HepG2 (cell line): ENCODE measurements around the gene ATG5. TPM values are rescaled to one million over a fixed set of nuclear protein-coding genes. Genes with fewer than 3 reads are reported as not detected.

Experiments used
- ARHGAP35 ChIP-seq: sonication (generic); formaldehyde crosslinking; IDR thresholded peaks from 2 replicates; pipeline ENCODE4 v1.9.0; 2022; ENCODE audit warnings: mild to moderate bottlenecking, inconsistent platforms, moderate library complexity, missing genetic modification reagents, borderline replicate concordance
- ARNT2 ChIP-seq: sonication (generic); formaldehyde crosslinking; IDR thresholded peaks from 2 replicates; pipeline ENCODE4 v1.8.0; 2022; ENCODE audit warnings: mild to moderate bottlenecking, low read depth, missing genetic modification reagents, moderate library complexity
- ASH2L ChIP-seq: fragments of 300-600, 200-600 bp; sonication (generic); IDR thresholded peaks from 2 replicates; pipeline ENCODE4 v1.7.0; 2017; ENCODE audit warnings: low read depth, mild to moderate bottlenecking, moderate library complexity, mixed read lengths, low read length; ENCODE audit not compliant: insufficient read length
- ERF ChIP-seq: IDR thresholded peaks from 2 replicates; pipeline ENCODE4 v1.6.1; 2018; ENCODE audit warnings: missing biosample characterization, missing genetic modification reagents
- EZH2 ChIP-seq: conservative IDR thresholded peaks from 2 replicates; pipeline ENCODE4 v1.6.1; 2012; ENCODE audit warnings: mild to moderate bottlenecking, low read depth, low read length, moderate library complexity
- IRF2 ChIP-seq: IDR thresholded peaks from 2 replicates; pipeline ENCODE4 v1.6.1; 2018; ENCODE audit warnings: missing genetic modification reagents, missing compliant biosample characterization
- KAT8 ChIP-seq: IDR thresholded peaks from 2 replicates; pipeline ENCODE4 v1.6.1; 2016; ENCODE audit warnings: missing genetic modification reagents, missing compliant biosample characterization
- MEF2D ChIP-seq: sonication (generic); formaldehyde crosslinking; IDR thresholded peaks from 2 replicates; pipeline ENCODE4 v1.5.1; 2020; ENCODE audit warnings: mild to moderate bottlenecking, missing genetic modification reagents
- MTA1 ChIP-seq: sonication (generic); formaldehyde crosslinking; IDR thresholded peaks from 2 replicates; pipeline ENCODE4 v1.4.0; 2020; ENCODE audit warnings: missing genetic modification reagents, mild to moderate bottlenecking, borderline replicate concordance
- NKX3-1 ChIP-seq: sonication (generic); formaldehyde crosslinking; IDR thresholded peaks from 2 replicates; pipeline ENCODE4 v1.5.0; 2020; ENCODE audit warnings: missing genetic modification reagents
- NR2F2 ChIP-seq: IDR thresholded peaks from 2 replicates; pipeline ENCODE4 v1.6.1; 2012; ENCODE audit warnings: low read depth, inconsistent platforms, borderline replicate concordance
- RFX3 ChIP-seq: IDR thresholded peaks from 2 replicates; pipeline ENCODE4 v1.6.1; 2016; ENCODE audit warnings: missing biosample characterization, missing genetic modification reagents
- ZFP90 ChIP-seq: sonication (generic); formaldehyde crosslinking; IDR thresholded peaks from 2 replicates; pipeline ENCODE4 v1.8.0; 2022; ENCODE audit warnings: missing genetic modification reagents, mild to moderate bottlenecking, inconsistent platforms, borderline replicate concordance
- ZNF230 ChIP-seq: sonication (generic); formaldehyde crosslinking; IDR thresholded peaks from 2 replicates; pipeline ENCODE4 v1.4.0; 2020; ENCODE audit warnings: mild to moderate bottlenecking, missing genetic modification reagents
- ZNF432 ChIP-seq: sonication (generic); formaldehyde crosslinking; IDR thresholded peaks from 2 replicates; pipeline ENCODE4 v1.5.0; 2020; ENCODE audit warnings: missing genetic modification reagents, mild to moderate bottlenecking, borderline replicate concordance
- ZNF501 ChIP-seq: sonication (generic); formaldehyde crosslinking; IDR thresholded peaks from 2 replicates; pipeline ENCODE4 v1.5.1; 2020; ENCODE audit warnings: mild to moderate bottlenecking, moderate library complexity, missing genetic modification reagents
- polyA plus RNA-seq, 8 experiments: library from polyadenylated mRNA; depleted of rRNA in 3 of 8; stranded (reverse) in 7 of 8; unstranded in 1 of 8; fragments of >200 nt; fragmentation: Illumina TruSeq in 4 of 8; extraction: Trizol in 4 of 8; gene quantifications; 2 replicates each; pipeline versions ENCODE4 v1.2.1 to v1.2.3, GENCODE V29; 2011 to 2016; ENCODE audit warnings: low read depth in 4 of 8, missing spikeins in 1 of 8, mixed read lengths in 1 of 8; ENCODE audit not compliant: insufficient read depth in 1 of 8
- total RNA-seq, 5 experiments: library from RNA; depleted of rRNA; stranded (reverse); fragments of >200 nt; fragmentation: Illumina TruSeq; extraction: Trizol; gene quantifications; 2 replicates each; pipeline ENCODE4 v1.2.3, GENCODE V29; 2016; ENCODE audit warnings: low read depth in 1 of 5
- TF ChIP-seq, protein P1 (sequence below): sonication (generic); formaldehyde crosslinking; IDR thresholded peaks from 2 replicates; pipeline ENCODE4 v1.5.0; 2020; ENCODE audit warnings: missing genetic modification reagents
- TF ChIP-seq, protein P2 (sequence below): sonication (generic); formaldehyde crosslinking; IDR thresholded peaks from 2 replicates; pipeline ENCODE4 v1.4.0; 2020; ENCODE audit warnings: missing genetic modification reagents
- TF ChIP-seq, protein P3 (sequence below): sonication (generic); formaldehyde crosslinking; IDR thresholded peaks from 2 replicates; pipeline ENCODE4; 2020; ENCODE audit warnings: missing genetic modification reagents, mild to moderate bottlenecking, borderline replicate concordance
- TF ChIP-seq, protein P4 (sequence below): sonication (generic); formaldehyde crosslinking; IDR thresholded peaks from 2 replicates; pipeline ENCODE4 v1.8.0; 2022; ENCODE audit warnings: missing genetic modification reagents, mild to moderate bottlenecking, moderate library complexity, borderline replicate concordance

ATG5 gene
- total and polyA plus RNA-seq, 2 of the 13 experiments (the other 11 are each of a cell fraction or from before 2014, with no cell fraction given), result 21.3 to 48.0 TPM

DNA sequence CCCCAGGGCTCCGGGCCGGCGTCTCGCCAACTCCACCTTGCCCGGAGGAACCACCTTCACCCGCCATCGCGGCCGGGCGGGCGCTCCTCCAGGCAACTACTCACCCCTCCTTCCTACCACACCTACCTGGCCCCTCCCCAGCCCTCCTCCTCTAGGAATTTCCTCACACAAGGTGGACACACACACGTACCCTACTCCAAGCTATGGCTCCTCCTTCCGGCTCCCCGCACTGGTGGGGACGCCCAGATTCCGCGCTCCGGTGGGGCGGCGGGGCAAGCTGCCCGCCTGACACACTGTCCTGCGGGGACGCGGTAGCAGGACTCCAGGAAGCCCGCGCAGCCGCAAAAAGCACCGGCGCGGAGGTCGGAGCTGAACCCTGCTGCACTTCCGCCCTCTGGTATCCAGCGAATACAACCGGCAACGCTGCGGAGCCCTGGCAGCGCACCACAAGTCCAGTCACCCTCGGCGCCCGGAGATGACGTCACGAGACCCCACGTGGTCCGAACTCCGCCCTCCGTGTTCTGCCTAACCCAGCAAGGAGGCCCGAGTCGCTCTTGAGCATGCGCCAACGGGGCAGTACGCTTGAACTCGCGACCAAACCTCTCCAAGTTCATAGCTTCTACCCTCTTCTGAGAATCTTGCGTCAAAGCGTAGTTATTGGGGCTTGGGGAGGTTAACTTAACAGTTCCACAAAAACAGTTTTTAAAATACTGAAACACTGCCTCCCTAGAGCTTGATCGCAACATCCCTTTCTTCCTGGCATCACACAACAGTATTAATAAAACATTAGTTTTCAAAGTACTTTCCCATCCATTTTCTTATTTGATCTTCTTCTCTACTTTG lies at the start of gene ATG5 (continued):
- TF ChIP-seq RFX3 (no peak), ERF (CRISPR knock-in tag) (peak; percentile 92), NR2F2 (no peak), IRF2 (peak; percentile 61; the same call in 1 of the 2 replicates), ARNT2 (peak; percentile 73), ASH2L (peak; percentile 95), ARHGAP35 (CRISPR knock-in tag) (peak; percentile 74; the same call in 1 of the 2 replicates), ZNF432 (CRISPR knock-in tag) (no peak), ZFP90 (CRISPR knock-in tag) (peak; percentile 87), MEF2D (CRISPR knock-in tag) (no peak; the same call in 1 of the 2 replicates), EZH2 (no peak), NKX3-1 (CRISPR knock-in tag) (peak; percentile 48; the same call in 1 of the 2 replicates), MTA1 (CRISPR knock-in tag) (peak; percentile 96; the same call in 1 of the 2 replicates), KAT8 (peak; percentile 99), ZNF230 (peak; percentile 82; the same call in 1 of the 2 replicates), ZNF501 (CRISPR knock-in tag) (peak; percentile 99)
- TF ChIP-seq, protein P1, sequence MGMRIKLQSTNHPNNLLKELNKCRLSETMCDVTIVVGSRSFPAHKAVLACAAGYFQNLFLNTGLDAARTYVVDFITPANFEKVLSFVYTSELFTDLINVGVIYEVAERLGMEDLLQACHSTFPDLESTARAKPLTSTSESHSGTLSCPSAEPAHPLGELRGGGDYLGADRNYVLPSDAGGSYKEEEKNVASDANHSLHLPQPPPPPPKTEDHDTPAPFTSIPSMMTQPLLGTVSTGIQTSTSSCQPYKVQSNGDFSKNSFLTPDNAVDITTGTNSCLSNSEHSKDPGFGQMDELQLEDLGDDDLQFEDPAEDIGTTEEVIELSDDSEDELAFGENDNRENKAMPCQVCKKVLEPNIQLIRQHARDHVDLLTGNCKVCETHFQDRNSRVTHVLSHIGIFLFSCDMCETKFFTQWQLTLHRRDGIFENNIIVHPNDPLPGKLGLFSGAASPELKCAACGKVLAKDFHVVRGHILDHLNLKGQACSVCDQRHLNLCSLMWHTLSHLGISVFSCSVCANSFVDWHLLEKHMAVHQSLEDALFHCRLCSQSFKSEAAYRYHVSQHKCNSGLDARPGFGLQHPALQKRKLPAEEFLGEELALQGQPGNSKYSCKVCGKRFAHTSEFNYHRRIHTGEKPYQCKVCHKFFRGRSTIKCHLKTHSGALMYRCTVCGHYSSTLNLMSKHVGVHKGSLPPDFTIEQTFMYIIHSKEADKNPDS (CRISPR knock-in tag), result no peak
- TF ChIP-seq, protein P2, sequence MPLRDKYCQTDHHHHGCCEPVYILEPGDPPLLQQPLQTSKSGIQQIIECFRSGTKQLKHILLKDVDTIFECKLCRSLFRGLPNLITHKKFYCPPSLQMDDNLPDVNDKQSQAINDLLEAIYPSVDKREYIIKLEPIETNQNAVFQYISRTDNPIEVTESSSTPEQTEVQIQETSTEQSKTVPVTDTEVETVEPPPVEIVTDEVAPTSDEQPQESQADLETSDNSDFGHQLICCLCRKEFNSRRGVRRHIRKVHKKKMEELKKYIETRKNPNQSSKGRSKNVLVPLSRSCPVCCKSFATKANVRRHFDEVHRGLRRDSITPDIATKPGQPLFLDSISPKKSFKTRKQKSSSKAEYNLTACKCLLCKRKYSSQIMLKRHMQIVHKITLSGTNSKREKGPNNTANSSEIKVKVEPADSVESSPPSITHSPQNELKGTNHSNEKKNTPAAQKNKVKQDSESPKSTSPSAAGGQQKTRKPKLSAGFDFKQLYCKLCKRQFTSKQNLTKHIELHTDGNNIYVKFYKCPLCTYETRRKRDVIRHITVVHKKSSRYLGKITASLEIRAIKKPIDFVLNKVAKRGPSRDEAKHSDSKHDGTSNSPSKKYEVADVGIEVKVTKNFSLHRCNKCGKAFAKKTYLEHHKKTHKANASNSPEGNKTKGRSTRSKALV (CRISPR knock-in tag), result peak; percentile 81
- TF ChIP-seq, protein P3, sequence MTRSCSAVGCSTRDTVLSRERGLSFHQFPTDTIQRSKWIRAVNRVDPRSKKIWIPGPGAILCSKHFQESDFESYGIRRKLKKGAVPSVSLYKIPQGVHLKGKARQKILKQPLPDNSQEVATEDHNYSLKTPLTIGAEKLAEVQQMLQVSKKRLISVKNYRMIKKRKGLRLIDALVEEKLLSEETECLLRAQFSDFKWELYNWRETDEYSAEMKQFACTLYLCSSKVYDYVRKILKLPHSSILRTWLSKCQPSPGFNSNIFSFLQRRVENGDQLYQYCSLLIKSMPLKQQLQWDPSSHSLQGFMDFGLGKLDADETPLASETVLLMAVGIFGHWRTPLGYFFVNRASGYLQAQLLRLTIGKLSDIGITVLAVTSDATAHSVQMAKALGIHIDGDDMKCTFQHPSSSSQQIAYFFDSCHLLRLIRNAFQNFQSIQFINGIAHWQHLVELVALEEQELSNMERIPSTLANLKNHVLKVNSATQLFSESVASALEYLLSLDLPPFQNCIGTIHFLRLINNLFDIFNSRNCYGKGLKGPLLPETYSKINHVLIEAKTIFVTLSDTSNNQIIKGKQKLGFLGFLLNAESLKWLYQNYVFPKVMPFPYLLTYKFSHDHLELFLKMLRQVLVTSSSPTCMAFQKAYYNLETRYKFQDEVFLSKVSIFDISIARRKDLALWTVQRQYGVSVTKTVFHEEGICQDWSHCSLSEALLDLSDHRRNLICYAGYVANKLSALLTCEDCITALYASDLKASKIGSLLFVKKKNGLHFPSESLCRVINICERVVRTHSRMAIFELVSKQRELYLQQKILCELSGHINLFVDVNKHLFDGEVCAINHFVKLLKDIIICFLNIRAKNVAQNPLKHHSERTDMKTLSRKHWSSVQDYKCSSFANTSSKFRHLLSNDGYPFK, result peak; percentile 93
- TF ChIP-seq, protein P4, sequence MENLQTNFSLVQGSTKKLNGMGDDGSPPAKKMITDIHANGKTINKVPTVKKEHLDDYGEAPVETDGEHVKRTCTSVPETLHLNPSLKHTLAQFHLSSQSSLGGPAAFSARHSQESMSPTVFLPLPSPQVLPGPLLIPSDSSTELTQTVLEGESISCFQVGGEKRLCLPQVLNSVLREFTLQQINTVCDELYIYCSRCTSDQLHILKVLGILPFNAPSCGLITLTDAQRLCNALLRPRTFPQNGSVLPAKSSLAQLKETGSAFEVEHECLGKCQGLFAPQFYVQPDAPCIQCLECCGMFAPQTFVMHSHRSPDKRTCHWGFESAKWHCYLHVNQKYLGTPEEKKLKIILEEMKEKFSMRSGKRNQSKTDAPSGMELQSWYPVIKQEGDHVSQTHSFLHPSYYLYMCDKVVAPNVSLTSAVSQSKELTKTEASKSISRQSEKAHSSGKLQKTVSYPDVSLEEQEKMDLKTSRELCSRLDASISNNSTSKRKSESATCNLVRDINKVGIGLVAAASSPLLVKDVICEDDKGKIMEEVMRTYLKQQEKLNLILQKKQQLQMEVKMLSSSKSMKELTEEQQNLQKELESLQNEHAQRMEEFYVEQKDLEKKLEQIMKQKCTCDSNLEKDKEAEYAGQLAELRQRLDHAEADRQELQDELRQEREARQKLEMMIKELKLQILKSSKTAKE (CRISPR knock-in tag), result no peak
